GM21423 (cell line): ENCODE measurements around the gene H6PD.
A peak's percentile ranks its signal among the peaks of the same experiment; 100 is the strongest.

ENCODE experiments used
- ATAC-seq: cut with Tn5 transposase; IDR thresholded peaks from one replicate; pipeline ENCODE4 v1.9.1; 2021; ENCODE audit warnings: mild to moderate bottlenecking, moderate library complexity; ENCODE audit not compliant: unreplicated experiment

The H6PD gene

DNA sequence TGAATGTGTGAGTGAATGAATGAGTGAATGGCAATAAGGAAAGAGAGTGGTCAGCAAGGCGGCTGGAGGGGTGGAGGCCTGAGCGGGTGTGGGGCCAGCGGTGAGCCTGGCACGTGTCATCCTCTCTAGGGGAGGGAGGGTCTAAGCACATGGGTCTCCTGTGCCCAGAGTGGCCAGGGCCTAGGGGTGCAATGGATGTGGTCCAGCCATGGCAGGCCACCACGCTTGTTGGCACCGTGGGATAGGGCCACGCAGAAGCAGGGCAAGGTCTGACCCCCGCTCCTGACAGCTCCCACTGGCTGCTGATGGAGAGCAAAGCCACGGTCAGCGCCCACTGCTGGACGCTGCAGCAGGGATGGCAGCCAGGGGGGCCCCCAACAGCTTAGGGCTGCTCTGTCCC is 38.6 kb downstream of the H6PD start:
- no peak for ATAC-seq

DNA sequence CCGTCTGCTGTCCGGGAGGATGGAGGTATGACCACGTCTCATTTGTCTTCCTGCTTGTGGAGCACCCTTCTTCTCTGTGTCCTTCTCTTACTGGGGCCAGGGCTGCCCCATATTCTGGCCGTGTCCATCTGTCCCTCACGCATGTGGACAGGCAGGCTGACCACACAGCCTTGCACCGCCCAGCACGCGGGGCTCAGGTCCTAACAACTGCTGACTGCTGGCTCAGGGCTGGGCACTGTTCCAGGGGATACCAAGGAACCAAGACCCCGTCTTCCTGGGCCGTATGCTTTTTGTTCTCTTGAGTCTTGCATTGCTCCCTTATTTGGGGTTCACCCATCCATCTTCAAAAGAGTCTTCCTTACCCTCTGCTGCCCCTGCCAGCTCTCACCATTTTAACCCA is 40.6 kb downstream of the H6PD start:
- no peak for ATAC-seq

- ATAC-seq, result no peak
Measured at GRCh38 chr1:9275567-9276034, 41.0 kb downstream of the H6PD start.

DNA sequence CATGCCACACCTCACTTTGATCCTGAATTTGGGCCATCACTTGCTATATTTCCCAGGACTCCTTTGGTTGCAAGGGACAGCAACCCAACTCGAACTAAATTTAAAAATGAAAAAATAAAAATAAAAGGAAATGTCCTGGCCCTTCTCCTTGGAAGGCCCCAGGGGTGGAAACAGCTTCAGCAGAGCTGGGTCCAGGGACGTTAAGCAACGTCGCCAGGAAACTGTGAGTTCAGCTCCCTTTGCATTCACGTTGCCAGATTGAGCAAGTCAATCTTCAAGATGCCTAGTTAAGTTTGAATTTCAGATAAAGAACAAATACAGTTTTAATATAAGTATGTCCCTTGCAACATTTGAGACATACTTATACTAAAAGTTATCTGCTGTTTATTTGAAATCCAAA is 43.5 kb downstream of the H6PD start:
- ATAC-seq, result no peak

GRCh38 chr1:9278585-9279153 is 44.1 kb downstream of the H6PD start:
- ATAC-seq, result no peak

- ATAC-seq, result no peak
Measured at GRCh38 chr1:9279172-9279840, 44.7 kb downstream of the H6PD start.

DNA sequence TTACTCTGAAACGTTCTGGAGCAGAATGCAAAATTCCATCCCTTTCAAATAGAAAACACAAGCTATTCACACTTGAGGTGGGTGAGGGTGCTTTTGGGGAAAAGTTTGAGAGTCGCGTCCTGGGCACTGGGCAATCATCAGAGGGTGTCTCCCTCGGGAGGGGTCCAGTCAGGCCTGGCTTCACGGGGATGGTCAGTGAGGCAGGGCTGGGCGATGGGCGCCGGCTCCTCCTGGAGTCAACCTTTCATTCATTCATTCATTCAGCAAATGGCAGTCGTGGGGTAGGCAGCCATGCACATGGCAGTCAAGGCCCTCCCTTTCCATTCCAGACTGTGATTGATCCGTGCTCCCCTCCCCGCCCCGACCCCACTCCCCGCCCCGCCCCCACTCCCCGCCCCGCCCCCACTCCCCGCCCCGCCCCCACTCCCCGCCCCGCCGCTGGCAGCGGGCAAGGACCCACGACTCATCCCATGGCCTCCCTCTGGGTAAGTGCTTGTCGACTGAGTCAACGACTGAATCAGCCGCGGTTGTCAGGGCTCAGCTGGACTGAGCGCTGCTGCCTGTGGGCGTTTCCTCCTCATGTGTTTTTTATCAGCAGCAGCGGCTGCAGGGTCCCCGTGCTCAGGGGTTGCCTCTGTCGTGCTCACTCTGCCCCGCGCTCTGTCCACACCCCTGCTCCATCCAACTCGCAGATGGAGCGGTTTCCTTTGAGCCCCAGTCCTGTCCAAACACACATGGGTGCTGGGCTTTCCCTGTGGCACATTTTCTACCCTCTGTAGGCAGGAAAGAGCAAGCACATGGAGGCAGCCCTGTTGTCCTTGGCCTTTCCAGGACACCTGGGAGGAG is 45.7 kb downstream of the H6PD start:
- no peak for ATAC-seq

DNA sequence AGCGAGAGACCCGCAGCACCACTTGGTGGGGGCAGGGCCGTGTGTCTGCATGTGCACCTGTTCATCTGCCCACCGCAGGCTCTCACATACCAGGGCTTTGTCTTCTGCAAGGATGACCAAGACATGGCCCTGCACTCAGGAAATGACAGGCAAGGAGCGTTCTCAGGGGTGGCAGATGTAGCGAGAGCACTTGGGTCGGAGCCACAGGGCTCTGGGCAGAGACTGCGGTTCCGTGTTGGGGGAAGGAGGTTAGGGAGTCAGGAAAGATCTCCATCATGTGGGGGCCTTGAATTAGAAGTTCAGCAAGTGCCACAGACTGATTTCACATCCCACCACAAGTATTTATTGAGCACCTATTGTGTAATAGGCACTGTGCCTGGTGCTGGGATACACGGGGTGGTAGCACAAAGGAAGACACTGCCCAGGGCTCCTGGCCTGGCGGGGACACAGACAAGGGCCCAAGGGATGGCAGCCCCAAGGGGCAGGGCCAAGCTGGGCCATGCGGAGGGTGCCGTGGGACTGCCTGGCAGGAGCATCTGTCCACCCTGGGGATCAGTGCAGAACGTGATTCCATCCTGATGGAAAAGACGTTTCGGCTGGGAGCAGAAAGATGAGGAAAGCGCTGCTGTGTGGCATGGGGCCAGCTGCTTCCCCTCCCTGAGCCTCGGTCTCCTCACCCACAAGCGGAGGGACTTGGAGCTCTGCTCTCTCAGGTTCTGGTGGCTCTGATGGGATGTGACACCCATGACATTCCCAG is 46.7 kb downstream of the H6PD start:
- ATAC-seq, result no peak

DNA sequence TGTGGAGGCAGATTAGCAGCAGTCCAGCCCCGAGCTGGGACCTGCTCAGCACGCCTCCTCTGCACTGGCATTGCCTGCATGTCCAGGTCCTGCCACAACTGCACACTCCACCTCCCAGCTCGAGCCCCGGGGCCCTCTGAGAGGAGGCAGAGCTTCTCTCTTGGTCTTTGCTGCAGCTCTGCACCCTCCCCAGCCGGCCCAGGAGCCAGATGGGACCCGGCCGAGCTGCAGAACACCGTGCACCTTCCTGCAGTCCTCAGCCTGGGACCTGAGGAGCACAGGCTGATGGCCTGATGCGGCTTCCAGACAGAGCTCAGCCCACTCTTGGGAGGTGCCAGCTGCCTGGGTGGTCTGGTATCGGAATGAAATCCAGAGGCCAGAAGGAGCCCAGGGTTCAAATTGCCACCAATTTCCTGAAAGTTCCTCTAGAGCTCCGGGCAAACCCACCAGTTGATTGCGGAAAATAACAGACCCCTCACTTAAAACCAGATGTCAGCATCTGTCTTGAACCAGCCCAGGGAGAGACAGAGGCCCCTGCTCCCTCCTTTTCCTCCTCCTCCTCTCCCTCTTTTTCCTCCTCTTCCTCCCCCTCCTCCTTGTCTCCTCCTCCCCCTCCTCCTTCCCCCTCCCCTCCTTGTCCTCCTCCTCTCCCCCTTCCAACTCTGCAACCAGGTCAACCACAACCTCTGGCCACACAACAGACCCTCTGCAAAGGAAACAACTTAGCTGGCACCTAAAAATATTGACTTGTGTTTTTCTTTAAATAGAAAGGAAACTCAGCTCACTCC is 47.5 kb downstream of the H6PD start:
- ATAC-seq, result no peak

- ATAC-seq, result no peak
Measured at GRCh38 chr1:9282696-9282955, 48.1 kb downstream of the H6PD start.

GRCh38 chr1:9284061-9284460 is 49.5 kb downstream of the H6PD start:
- no peak for ATAC-seq

DNA sequence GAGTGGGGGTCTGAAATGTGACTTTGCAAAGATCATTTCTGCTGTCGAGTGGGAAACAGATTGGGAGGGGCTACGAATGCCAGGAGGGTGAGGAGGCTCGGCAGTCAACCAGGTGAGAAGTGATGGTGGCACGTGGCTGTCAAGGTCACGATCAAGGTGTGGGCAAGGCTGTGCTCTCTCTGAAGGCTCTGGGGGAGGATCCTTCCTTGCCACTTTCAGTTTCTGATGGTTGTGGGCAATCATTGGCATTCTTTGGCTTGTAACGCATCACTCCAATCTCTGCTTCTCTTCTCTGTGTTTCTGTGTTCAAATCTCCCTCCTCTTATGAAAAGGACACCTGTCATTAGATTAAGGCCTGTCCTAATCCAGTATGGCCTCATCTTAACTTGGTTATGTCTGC is 52.0 kb downstream of the H6PD start:
- no peak for ATAC-seq

DNA sequence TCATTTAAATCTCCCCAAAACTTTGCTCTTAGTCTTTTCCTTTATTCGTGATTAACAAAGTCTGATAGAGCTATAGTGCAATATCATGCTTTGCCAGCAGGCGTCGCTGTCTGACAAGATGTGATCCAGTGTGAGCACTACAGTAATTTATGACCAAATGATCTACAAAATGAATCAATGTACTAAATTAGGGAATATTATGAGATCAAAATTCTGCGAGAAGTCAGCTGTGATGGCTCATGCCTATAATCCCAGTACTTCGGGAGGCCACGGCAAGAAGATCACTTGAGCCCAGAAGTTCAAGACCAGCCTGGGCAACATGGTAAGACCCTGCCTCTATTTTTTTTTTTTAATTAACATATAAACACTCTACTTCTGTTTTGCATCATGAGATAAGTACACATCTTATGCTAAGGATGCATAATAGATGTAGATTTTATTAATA is 54.5 kb downstream of the H6PD start:
- no peak for ATAC-seq

GRCh38 chr1:9289711-9290485 is 55.3 kb downstream of the H6PD start:
- ATAC-seq, result no peak

- no peak for ATAC-seq
Measured at GRCh38 chr1:9291914-9292360, 57.4 kb downstream of the H6PD start.

- peak; percentile 46 for ATAC-seq
Measured at GRCh38 chr1:9292361-9293240, 58.0 kb downstream of the H6PD start, which contains the start of gene SPSB1. Gene SPSB1, plus strand, starts transcription at chr1:9292894. Its CDS starts 62,998 bp downstream, at chr1:9355892.

GRCh38 chr1:9293241-9293532 is 58.6 kb downstream of the H6PD start:
- no peak for ATAC-seq

- peak; percentile 17 for ATAC-seq
Measured at GRCh38 chr1:9293533-9294404, 59.2 kb downstream of the H6PD start.
